DOHH2 (cell line): Measurements from ENCODE around the gene FBXW7.

Source experiments
- CTCF ChIP-seq: fragments of 200-600 bp; sonication (generic); IDR thresholded peaks from one replicate; pipeline ENCODE4 v1.5.1; 2014; ENCODE audit warnings: antibody characterized with exemption, mild to moderate bottlenecking, low read depth, low read length; ENCODE audit not compliant: poor library complexity, severe bottlenecking
- EZH2phosphoT487 ChIP-seq: fragments of 200-600 bp; sonication (generic); IDR thresholded peaks from 2 replicates; pipeline ENCODE4 v1.6.1; 2017; ENCODE audit warnings: borderline replicate concordance, mild to moderate bottlenecking, antibody characterized with exemption, low read length, moderate library complexity, mixed read lengths

- TF ChIP-seq CTCF = no peak
- TF ChIP-seq EZH2phosphoT487 = no peak
These were observed 231.7 kb downstream of the FBXW7 start for GRCh38 chr4:152304220-152304619.
